SIG-M5 (cell line): ENCODE results near the gene DDAH1.
A peak's percentile ranks its signal among the peaks of the same experiment; 100 is the strongest.
"Not testable (repeated sequence)": the region's sequence is repeated elsewhere in the genome, so short reads cannot be mapped to it uniquely, and the experiment has no call there.

Source experiments
- DNase-seq: peaks from one replicate; lab custom pipeline; 2025; lab: John Stamatoyannopoulos, UW

DDAH1 gene

GRCh38 chr1:85359874-85360721 lies 104.9 kb downstream of the DDAH1 start:
- no peak for DNase-seq

DNA sequence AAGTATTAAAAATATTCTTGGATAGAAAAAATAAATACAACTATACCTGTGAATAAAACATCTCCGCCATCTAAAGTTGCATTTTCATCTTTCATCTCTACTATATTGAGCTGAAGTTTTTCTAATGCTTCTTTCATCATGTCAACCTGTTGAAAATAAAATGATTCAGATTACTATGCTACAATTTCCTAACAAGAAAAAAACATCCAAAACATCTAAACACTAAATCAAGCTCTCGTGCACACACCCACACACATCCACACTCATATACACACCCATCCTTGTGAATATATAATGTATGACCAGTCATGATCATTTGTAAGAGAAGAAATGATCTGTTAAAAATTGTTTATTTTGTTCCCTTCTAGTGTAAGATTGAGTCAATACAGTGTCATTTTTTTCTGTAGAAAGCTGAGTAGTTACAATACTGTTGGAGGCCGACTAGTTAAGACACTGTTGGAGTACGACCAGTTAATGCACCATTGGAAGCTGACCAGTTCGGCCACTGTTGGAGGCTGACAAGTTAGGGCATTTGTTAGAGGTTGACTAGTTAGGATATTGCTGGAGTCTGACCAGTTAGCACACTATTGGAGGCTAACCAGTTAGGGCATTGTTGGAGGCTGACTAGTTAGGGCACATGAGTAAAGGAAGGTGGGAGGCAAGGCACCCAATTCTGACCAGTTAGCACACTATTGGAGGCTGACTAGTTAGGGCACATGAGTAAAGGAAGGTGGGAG lies 106.1 kb downstream of the DDAH1 start:
- no peak for DNase-seq

GRCh38 chr1:85357817-85358216 lies 107.1 kb downstream of the DDAH1 start:
- no peak for DNase-seq

DNA sequence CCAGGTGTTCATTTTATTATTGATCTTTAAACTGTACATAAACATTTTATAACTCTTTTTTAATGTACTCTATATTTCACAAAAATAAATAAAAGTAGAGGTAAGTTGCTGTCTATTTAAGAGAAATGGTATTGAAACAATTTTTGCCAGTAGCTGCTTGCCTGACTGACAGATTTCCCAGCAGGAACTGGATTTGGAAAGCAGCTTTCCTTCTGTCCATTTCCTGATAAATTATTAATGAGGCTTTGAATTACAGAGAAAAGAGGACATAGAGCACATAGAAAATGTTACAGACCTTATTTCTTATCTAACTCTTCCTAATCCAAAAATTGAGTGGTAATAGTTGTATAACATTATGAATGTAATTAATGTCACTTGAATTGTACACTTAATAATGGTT lies 108.8 kb downstream of the DDAH1 start:
- no peak for DNase-seq

DNA sequence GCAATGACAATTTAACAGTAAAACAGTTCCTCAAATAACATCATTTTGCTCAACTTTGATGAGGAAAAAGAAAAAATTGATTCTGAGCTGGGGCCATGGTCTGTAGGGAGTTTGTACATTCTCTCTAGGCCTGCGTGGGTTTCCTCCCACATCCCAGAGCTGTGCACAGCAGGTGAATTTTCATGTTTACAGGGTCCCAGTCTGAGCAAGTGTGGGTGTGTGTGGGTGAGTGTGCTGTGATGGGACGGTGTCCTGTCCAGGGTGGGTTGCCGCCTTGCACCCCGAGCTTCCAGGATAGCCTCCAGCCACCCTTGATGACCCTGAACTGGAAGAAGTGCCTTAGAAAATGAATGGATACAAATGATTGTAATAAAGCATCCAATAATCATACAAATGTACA lies 112.9 kb downstream of the DDAH1 start:
- no peak for DNase-seq

DNA sequence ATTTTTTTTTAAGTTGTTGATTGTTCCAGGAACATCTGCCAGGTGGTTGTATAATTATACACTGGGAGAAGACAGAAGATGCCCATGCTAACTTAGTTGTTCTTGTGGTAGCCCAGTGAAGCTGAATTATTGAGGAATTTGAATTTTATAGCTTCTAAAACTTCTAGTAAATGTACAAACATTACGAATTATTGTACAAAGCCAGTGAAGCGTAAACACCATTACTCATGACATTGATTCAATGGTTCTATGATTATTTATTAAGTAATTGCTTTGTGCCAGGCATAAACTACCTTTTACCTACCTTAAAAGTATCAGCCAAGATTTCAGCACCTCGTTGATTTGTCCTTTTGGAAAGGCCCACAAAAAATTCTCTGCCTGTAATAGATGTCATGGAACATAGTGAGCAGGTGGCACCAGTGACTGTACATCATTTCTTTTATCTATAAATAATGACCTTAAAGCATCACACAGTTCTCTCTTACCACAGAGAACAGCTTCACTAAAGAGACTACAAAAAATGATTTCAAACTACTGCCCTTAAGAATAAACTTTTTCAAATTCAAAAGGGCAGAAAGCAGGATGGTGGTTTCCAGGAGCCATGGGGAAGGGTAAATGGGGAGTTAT lies 113.6 kb downstream of the DDAH1 start:
- DNase-seq, result no peak

- DNase-seq, result no peak
These were observed 115.7 kb downstream of the DDAH1 start for GRCh38 chr1:85349224-85349623.

GRCh38 chr1:85347908-85348307 lies 117.1 kb downstream of the DDAH1 start:
- DNase-seq, result no peak

- not testable (repeated sequence) for DNase-seq
These were observed 117.7 kb downstream of the DDAH1 start for GRCh38 chr1:85347275-85347674.

DNA sequence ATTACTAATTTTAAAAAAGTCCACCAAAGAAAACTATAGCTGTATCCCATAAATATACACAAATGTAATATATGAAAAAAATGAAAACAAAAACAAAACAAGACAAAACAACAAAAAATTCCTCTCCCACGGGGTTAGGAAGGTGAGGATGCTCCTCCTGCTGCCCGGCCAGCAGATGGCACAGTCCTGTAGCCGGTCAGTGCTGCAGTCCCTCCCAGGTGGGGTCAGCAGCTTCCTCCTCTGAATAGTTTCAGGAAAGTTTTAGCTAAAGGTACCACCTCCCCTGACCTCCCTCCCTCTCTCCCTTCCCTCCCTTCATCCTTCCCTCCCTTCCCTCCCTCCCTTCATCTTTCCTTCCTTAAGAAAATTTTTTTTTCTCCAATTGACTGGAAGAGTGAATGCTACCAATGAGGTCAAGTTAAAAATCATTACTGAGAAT lies 120.7 kb downstream of the DDAH1 start:
- DNase-seq, result no peak

- DNase-seq, result no peak
These were observed 121.2 kb downstream of the DDAH1 start for GRCh38 chr1:85343612-85344255.

DNA sequence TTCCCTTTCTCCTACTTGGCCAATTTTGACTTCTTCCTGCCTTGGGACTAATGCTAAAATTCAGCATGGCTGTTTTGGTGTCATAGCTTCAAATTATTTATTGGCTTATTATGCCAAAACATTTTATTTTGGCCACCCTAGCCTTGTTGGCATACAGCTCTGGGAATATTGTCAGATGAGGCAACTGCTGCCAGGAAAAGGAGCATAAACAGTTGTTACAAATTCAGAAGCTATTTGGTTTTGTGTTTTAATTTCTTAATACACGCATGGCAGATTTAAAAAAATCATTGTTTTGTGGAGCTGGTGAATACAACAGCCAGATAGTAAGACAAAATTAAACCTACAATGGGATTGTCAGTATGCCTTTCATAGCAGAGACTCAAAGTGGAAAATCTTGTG lies 121.7 kb downstream of the DDAH1 start:
- DNase-seq, result no peak

GRCh38 chr1:85342207-85342606 lies 122.8 kb downstream of the DDAH1 start:
- no peak for DNase-seq

- no peak for DNase-seq
These were observed 124.5 kb downstream of the DDAH1 start for GRCh38 chr1:85340427-85340826.

DNA sequence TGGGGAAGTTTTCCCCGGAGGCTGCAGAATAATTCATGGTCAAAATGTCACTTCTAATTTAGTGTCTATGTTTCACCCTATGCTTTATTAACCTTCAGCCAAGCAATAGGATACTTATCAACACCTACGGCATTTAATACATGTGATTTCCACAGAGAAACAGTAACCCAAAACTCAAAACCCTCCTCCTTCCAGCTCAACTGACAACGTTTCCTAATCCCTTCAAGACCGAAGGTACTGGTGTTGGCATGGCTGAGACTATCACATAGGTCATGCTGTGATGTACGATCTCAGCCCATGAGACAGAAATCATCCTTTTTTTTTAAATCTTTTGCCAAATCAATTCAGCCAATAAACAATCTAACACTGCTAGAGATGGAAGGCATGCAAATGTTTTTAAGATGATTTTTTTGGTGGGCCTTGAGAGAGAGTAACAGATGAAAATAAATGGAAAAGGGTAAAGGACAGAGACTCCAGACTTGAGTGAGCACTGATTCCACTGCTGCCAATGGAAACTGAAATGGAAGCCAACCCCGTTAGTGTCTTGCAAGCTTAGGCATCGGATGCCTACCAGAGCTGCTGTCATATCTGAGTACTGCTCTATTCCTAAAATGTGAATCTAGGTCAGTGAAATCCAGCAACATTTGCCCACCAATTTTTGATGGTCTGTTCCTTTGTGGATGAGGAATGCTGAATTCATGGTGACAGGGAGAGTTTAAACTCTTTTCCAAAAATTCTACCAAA lies 125.1 kb downstream of the DDAH1 start:
- no peak for DNase-seq

GRCh38 chr1:85339089-85339488 lies 125.9 kb downstream of the DDAH1 start:
- DNase-seq, result no peak

- DNase-seq, result peak; percentile 30
These were observed 130.0 kb downstream of the DDAH1 start for GRCh38 chr1:85334962-85335361.

GRCh38 chr1:85333186-85333585 lies 131.8 kb downstream of the DDAH1 start:
- DNase-seq, result no peak

- DNase-seq, result no peak
These were observed 132.4 kb downstream of the DDAH1 start for GRCh38 chr1:85332575-85332974.

DNA sequence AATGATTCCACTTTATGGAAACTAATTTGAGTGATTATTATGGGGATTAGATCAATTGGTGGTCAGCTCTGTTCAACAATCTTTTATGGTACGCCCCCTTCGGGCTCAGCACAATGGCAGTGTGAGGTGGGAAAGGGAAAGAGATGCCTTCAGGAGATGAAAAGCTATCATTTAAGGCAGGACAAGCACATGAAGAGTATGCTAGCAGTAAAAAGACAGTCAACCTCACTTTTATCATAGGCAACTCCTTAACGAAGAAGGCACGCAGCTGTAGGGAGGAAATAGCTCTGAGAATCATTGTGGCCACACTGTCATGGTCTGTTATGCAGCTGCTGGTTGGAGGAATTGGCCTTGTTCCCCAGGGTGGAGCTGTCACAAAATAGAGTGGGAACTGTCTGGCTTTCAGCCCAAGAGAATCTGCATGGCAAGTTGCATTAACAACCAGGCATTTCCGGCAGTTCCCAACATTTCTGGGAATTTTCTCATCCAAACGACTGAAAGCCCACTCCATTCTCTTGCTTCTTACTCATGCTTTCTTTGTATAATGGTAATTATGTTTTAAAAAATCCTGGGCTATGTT lies 134.2 kb downstream of the DDAH1 start:
- DNase-seq, result no peak

DNA sequence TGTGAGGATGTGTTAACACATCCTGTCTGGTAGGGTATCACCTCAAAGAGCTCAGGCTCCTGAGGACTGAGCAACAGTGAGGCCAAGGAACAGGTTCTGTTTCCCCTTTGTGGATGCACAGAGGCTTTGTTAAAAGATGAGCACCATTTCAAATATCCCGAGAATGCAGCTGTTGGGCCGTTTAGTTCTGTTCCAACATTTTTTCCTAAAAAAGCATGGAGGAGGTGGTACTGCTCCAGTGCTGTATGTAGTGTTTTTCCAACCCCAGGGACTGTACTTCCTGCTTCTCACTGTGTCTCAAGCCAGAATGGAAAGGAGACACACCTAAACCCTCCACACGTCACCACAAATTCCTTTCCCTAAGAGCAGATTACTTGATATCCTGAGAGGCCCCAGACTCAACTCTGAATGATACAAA lies 134.7 kb downstream of the DDAH1 start:
- DNase-seq, result no peak
